Pulmonary artery endothelial cell (primary cell): ENCODE measurements around the gene CYLD. TPM values are rescaled to one million over a fixed set of nuclear protein-coding genes. Genes with fewer than 3 reads are reported as not detected.

Experiments
- DNase-seq: peaks from one replicate; pipeline ENCODE4 v3.0.0-alpha.2; 2011; ENCODE audit warnings: low read depth, low spot score
- total RNA-seq: library from RNA; depleted of rRNA; stranded (reverse); fragments of >200 nt; gene quantifications from 2 replicates; pipeline ENCODE4 v1.2.3, GENCODE V29; 2014

Gene CYLD
- total RNA-seq, 1 donor from 2014 or later: 24.7 TPM

DNA sequence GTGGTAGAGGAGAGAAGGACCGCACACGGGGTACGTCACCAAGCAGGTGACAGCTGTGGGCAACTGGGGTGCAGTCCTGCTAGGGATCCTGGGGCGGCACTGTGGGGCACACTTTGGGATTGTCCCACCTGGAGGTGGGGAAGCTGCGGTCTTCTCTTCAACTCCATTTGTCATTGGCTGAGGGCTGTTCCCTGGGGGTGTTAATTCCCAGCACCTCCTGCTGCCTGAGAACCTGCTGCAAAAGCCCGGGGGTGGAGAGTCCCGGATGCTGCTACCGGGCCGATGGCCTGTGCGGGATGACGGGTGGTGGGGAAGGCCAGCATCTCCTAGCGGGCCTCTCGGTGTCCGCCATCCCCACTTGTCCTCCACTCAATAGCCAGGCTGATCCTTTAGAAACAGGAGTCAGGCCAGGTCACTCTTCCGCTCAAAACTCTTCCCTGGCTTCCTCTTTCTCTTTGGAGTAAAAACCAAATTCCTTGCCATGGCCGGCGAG lies 100.2 kb downstream of the CYLD start:
- DNase-seq: no peak

DNA sequence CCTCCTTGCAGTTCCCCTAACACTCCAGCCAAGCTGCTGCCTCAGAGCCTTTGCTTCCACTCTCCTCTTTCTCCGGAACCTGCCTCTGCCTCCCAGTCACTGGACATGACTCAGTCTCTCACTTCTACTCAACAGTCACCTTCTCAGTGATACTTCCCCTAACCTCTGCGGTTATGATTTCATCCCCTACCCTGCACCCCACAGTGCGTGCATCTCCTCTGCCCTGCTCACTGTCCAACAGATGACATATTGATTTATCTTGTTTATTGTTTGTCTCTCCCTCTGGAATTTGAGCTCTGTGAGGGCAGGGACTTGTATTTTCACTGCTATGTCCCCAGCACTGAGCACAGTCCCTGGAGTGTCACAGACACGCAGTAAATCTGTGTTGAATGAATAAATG lies 100.7 kb downstream of the CYLD start:
- no peak for DNase-seq

DNA sequence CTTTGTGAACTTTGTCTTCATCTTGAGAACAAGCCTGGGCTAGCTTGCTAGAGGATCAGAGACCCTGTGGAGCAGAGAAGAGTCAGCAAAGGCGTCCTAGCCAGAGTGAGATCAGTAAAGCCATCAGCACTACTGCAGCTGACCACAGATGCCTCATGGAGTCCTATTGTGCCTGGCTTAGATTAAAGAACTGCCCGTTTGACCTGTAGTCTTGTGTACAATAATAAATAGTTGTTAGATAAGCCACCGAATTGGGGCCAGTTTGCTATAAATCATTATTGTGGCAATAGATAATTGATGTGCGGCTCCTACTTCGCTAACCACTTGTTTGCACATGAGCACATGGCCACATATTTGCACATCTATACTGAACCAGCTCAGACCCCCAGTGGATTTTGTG lies 103.0 kb downstream of the CYLD start:
- no peak for DNase-seq

DNA sequence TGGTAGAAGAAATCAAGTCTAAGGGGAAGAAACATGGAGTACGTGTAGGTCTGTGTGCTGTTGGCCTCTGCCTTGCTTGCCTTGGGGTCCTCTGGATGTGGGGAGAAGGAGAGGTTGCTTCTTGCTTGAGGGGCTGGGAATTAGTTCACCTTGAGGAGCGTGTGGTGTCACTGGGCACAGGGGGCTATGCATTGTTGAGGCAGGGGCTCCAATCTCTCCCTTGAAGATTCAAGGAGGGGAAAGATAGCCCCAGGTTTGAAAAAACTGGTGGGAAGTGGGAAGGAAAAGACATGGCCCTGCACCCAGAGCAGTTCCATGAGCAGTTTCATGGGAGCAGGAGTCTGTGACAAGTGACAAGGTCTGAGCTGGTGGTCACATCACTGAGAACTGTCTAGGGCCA lies 103.4 kb downstream of the CYLD start:
- no peak for DNase-seq

- DNase-seq: no peak
These were observed 104.6 kb downstream of the CYLD start for GRCh38 chr16:50846511-50846910.

GRCh38 chr16:50847166-50847565 lies 105.3 kb downstream of the CYLD start:
- no peak for DNase-seq

DNA sequence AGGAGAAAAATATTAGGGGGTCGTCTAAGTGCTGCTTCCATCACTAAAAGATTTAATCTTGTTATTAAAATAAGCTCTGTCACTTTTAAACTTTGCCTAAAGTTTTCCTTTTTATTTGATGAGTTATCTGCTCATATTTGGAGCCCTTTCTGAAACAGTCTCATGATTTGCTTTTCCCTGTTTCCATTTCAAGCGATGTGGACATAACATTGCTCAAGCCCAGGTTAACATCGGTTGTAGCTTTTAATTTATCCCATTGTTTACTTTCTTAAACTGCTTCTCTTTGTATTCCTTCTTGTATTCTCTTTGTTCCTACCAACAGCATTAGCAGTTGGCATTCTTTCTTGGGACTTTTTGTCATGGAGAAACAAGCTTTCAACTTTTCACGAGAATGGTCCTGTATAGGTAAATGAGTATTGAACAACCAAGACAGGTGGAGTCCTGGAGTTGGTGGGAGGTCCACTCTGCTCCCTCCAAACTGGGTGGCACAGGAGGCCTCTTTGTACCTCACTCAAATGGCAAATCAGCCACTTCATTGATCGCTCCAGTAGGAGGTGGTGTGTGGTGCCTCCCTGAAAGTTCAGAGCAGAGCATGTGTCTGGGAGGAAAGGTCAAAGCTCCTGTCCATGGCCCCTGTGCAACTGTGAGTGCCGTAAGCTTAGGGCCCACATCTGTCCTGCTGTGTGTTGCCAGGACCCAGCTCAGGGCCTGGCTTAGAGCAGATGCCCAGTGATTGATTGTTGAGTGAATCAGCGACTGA lies 107.0 kb downstream of the CYLD start:
- no peak for DNase-seq

Other genes starting within 250 kb of the CYLD start
- 0.07 and 0.11 TPM in 2 replicates for gene NKD1, start 193.7 kb upstream of the CYLD start, total RNA-seq
- not detected in 2 replicates for gene SNX20, start 60.8 kb upstream of the CYLD start, total RNA-seq
- gene NOD2, start 48.5 kb upstream of the CYLD start, total RNA-seq: 0.26 and 1.2 TPM in 2 replicates